GM20431 (cell line): ENCODE results near the gene ZBED2.
"Not testable (repeated sequence)": the region's sequence is repeated elsewhere in the genome, so short reads cannot be mapped to it uniquely, and the experiment has no call there.

ENCODE experiments used
- in situ Hi-C: fragments of 300-500 bp; cut with MseI, MboI; formaldehyde crosslinking; loops from one replicate; pipeline ENCODE4 v1.15.0; 2020; ENCODE audit warnings: low sequenced_read_pairs; ENCODE audit not compliant: unreplicated experiment

ZBED2 gene

GRCh38 chr3:111595232-111595631, at the start of gene ZBED2:
TSS of gene ZBED2 (minus strand) at chr3:111595346. CDS start at chr3:111594201, 1,145 bp downstream.
- in situ Hi-C loops = no loop called here

GRCh38 chr3:111639316-111639715, 44.2 kb upstream of the ZBED2 start:
- in situ Hi-C loops = no loop called here

GRCh38 chr3:111636366-111636885, 41.3 kb upstream of the ZBED2 start:
- in situ Hi-C loops = no loop called here

GRCh38 chr3:111635403-111635802, 40.3 kb upstream of the ZBED2 start:
- in situ Hi-C loops = no loop called here

- in situ Hi-C loops = not testable (repeated sequence)
Observed at GRCh38 chr3:111630638-111631037, 35.5 kb upstream of the ZBED2 start.

GRCh38 chr3:111629018-111629417, 33.9 kb upstream of the ZBED2 start:
- in situ Hi-C loops = not testable (repeated sequence)

GRCh38 chr3:111627092-111627491, 31.9 kb upstream of the ZBED2 start:
- in situ Hi-C loops = no loop called here

- in situ Hi-C loops = no loop called here
Observed at GRCh38 chr3:111621535-111621934, 26.4 kb upstream of the ZBED2 start.

- in situ Hi-C loops = no loop called here
Observed at GRCh38 chr3:111619833-111620232, 24.7 kb upstream of the ZBED2 start.

GRCh38 chr3:111618945-111619344, 23.8 kb upstream of the ZBED2 start:
- in situ Hi-C loops = no loop called here

- in situ Hi-C loops = no loop called here
Observed at GRCh38 chr3:111617912-111618601, 22.9 kb upstream of the ZBED2 start.

- in situ Hi-C loops = no loop called here
Observed at GRCh38 chr3:111617406-111617805, 22.3 kb upstream of the ZBED2 start.

GRCh38 chr3:111616417-111617105, 21.4 kb upstream of the ZBED2 start:
- in situ Hi-C loops = no loop called here

GRCh38 chr3:111615880-111616279, 20.7 kb upstream of the ZBED2 start:
- in situ Hi-C loops = no loop called here

GRCh38 chr3:111613294-111613693, 18.1 kb upstream of the ZBED2 start:
- in situ Hi-C loops = no loop called here

GRCh38 chr3:111610612-111611054, 15.5 kb upstream of the ZBED2 start:
- in situ Hi-C loops = no loop called here

- in situ Hi-C loops = no loop called here
Observed at GRCh38 chr3:111610189-111610588, 15.0 kb upstream of the ZBED2 start.

GRCh38 chr3:111609700-111610099, 14.6 kb upstream of the ZBED2 start:
- in situ Hi-C loops = no loop called here

- in situ Hi-C loops = no loop called here
Observed at GRCh38 chr3:111608383-111608782, 13.2 kb upstream of the ZBED2 start.

GRCh38 chr3:111607240-111607920, 12.2 kb upstream of the ZBED2 start:
- in situ Hi-C loops = no loop called here

- in situ Hi-C loops = no loop called here
Observed at GRCh38 chr3:111605493-111605892, 10.3 kb upstream of the ZBED2 start.
